HCT116 (cell line): ENCODE measurements around the gene PMPCB. TPM values are rescaled to one million over a fixed set of nuclear protein-coding genes. Genes with fewer than 3 reads are reported as not detected.

Experiments used
- ATAC-seq: fragments of 200-7000 bp; cut with Tn5 transposase; 2 replicates; pipeline ENCODE4 v1.9.1; 2020; ENCODE audit warnings: mild to moderate bottlenecking, moderate library complexity
- BruUV-seq: library from RNA; stranded (reverse); fragments of 400-500 nt; replicated peaks from 2 replicates; lab custom pipeline; 2021; lab: Mats Ljungman, UMichigan
- CTCF ChIA-PET: fragments of 300-600 bp; sonication (Branson Sonifier 250); formaldehyde crosslinking; loops from one replicate; lab custom pipeline; 2021; ENCODE audit warnings: antibody characterized with exemption; lab: Charles Lee
- POLR2A ChIA-PET: fragments of 300-600, 350-600 bp; sonication (Branson Sonifier 250); formaldehyde crosslinking; loops from one replicate; lab custom pipeline; 2021; ENCODE audit warnings: antibody characterized with exemption; lab: Charles Lee
- RAD21 ChIA-PET, 2 experiments: fragments of 300-600 bp; sonication (Branson Sonifier 250); formaldehyde crosslinking; loops; one replicate each; lab custom pipeline; 2023; ENCODE audit warnings: low total read pairs in 2 of 2; ENCODE audit not compliant: uncharacterized antibody in 2 of 2, unreplicated experiment in 2 of 2, low non-redundant PET in 1 of 2; lab: Charles Lee
- DNase-seq: peaks from one replicate; pipeline ENCODE4 v3.0.0-alpha.2; 2010; ENCODE audit warnings: low read depth, low spot score
- H2AFZ ChIP-seq: fragments of 200-600 bp; shearing (Covaris generic), sonication (generic); 2 replicates; pipeline ENCODE4 v1.6.1; 2017; ENCODE audit warnings: low read depth, mixed run types, mixed read lengths, antibody characterized with exemption, low read length; ENCODE audit not compliant: poor library complexity, severe bottlenecking
- H3K27ac ChIP-seq: 2 replicates; pipeline ENCODE4 v1.5.1; 2012; ENCODE audit warnings: low read depth, low read length
- H3K27me3 ChIP-seq: fragments of 200-600 bp; sonication (generic); 2 replicates; pipeline ENCODE4 v1.6.1; 2016; ENCODE audit warnings: mixed run types, low read length, mixed read lengths; ENCODE audit not compliant: insufficient read depth
- H3K36me3 ChIP-seq, 2 experiments: fragments of 200-500 bp in 1 of 2; fragments of 200-600 bp in 1 of 2; sonication (Bioruptor generic) in 1 of 2; sonication (generic) in 1 of 2; 2 replicates each; pipeline versions ENCODE4 v1.5.1 to v1.6.1; 2014 to 2016; ENCODE audit warnings: low read length in 2 of 2, inconsistent platforms in 1 of 2, mixed read lengths in 1 of 2, mixed run types in 1 of 2; ENCODE audit not compliant: insufficient read depth in 2 of 2, control insufficient read depth in 1 of 2
- H3K4me1 ChIP-seq, 2 experiments: fragments of 200-600 bp in 1 of 2; sonication (generic) in 1 of 2; 2 replicates each; pipeline versions ENCODE4 v1.5.1 to v1.6.1; 2012 to 2017; ENCODE audit warnings: low read length in 2 of 2, inconsistent platforms in 1 of 2, mild to moderate bottlenecking in 1 of 2, mixed read lengths in 1 of 2, mixed run types in 1 of 2, moderate library complexity in 1 of 2; ENCODE audit not compliant: insufficient read depth in 2 of 2, control insufficient read depth in 1 of 2
- H3K4me2 ChIP-seq: fragments of 200-600 bp; sonication (generic); 2 replicates; pipeline ENCODE4 v1.6.1; 2017; ENCODE audit warnings: mixed run types, low read length, mixed read lengths
- H3K4me3 ChIP-seq, 2 experiments: fragments of 200-600 bp in 1 of 2; sonication (generic) in 1 of 2; replicated peaks in 1 of 2; 2 replicates each; pipeline ENCODE4 v1.5.1; 2011 to 2016; ENCODE audit warnings: low read length in 2 of 2, control low read depth in 1 of 2, low read depth in 1 of 2, mild to moderate bottlenecking in 1 of 2, mixed read lengths in 1 of 2, mixed run types in 1 of 2
- H3K79me2 ChIP-seq: fragments of 200-600 bp; sonication (generic); 2 replicates; pipeline ENCODE4 v1.6.1; 2017; ENCODE audit warnings: mild to moderate bottlenecking, mixed run types, low read length, moderate library complexity, mixed read lengths; ENCODE audit not compliant: insufficient read depth
- H3K9ac ChIP-seq: fragments of 200-600 bp; sonication (generic); 2 replicates; pipeline ENCODE4 v1.6.1; 2016; ENCODE audit warnings: low read length, mixed read lengths
- H3K9me2 ChIP-seq: fragments of 200-600 bp; sonication (generic), shearing (Covaris generic); 2 replicates; pipeline ENCODE4 v1.6.1; 2017; ENCODE audit warnings: mixed run types, mild to moderate bottlenecking, moderate library complexity; ENCODE audit not compliant: insufficient read depth
- H3K9me3 ChIP-seq, 2 experiments: fragments of 200-500 bp in 1 of 2; fragments of 200-600 bp in 1 of 2; sonication (Bioruptor generic) in 1 of 2; sonication (generic) in 1 of 2; 2 replicates each; pipeline ENCODE4 v1.6.1; 2014 to 2017; ENCODE audit warnings: low read length in 2 of 2, mixed read lengths in 2 of 2, inconsistent platforms in 1 of 2, low read depth in 1 of 2, mild to moderate bottlenecking in 1 of 2, mixed run types in 1 of 2, moderate library complexity in 1 of 2; ENCODE audit not compliant: control insufficient read depth in 1 of 2, insufficient read depth in 1 of 2
- H4K20me1 ChIP-seq: fragments of 200-600 bp; sonication (generic), shearing (Covaris generic); 2 replicates; pipeline ENCODE4 v1.6.1; 2017; ENCODE audit warnings: mixed run types, mild to moderate bottlenecking, moderate library complexity; ENCODE audit not compliant: insufficient read depth
- ATF3 ChIP-seq: IDR thresholded peaks from 2 replicates; pipeline ENCODE4 v1.6.1; 2012
- CBX3 ChIP-seq: IDR thresholded peaks from 2 replicates; pipeline ENCODE4 v1.6.1; 2012; ENCODE audit warnings: low read depth
- CTCF ChIP-seq, 3 experiments: fragments of 200-600 bp in 1 of 3; sonication (generic) in 1 of 3; IDR thresholded peaks in 2 of 3; conservative IDR thresholded peaks in 1 of 3; 2 replicates each; pipeline ENCODE4 v1.5.1; 2012 to 2017; ENCODE audit warnings: low read depth in 2 of 3, low read length in 2 of 3, antibody characterized with exemption in 1 of 3, borderline replicate concordance in 1 of 3, control low read depth in 1 of 3, mild to moderate bottlenecking in 1 of 3, mixed read lengths in 1 of 3, mixed run types in 1 of 3, moderate library complexity in 1 of 3; ENCODE audit not compliant: insufficient read depth in 1 of 3
- ELF1 ChIP-seq: IDR thresholded peaks from 2 replicates; pipeline ENCODE4 v1.6.1; 2012; ENCODE audit warnings: low read depth, borderline replicate concordance
- EZH2 ChIP-seq: fragments of 200-600 bp; sonication (generic); IDR thresholded peaks from 2 replicates; pipeline ENCODE4 v1.6.1; 2017; ENCODE audit warnings: antibody characterized with exemption, mixed run types
- EZH2phosphoT487 ChIP-seq: fragments of 200-600 bp; IDR thresholded peaks from 2 replicates; pipeline ENCODE4 v1.6.1; 2018; ENCODE audit warnings: antibody characterized with exemption, borderline replicate concordance
- MAX ChIP-seq: IDR thresholded peaks from 2 replicates; pipeline ENCODE4 v1.6.1; 2012
- RAD21 ChIP-seq: IDR thresholded peaks from 2 replicates; pipeline ENCODE4 v1.6.1; 2012; ENCODE audit warnings: low read depth, mild to moderate bottlenecking
- REST ChIP-seq: IDR thresholded peaks from 2 replicates; pipeline ENCODE4 v1.6.1; 2012; ENCODE audit warnings: low read depth
- SIN3A ChIP-seq: IDR thresholded peaks from 2 replicates; pipeline ENCODE4 v1.6.1; 2012; ENCODE audit warnings: low read depth
- YY1 ChIP-seq: IDR thresholded peaks from 2 replicates; pipeline ENCODE4 v1.6.1; 2011; ENCODE audit warnings: low read length, low read depth, moderate library complexity, mild to moderate bottlenecking; ENCODE audit not compliant: insufficient replicate concordance; ENCODE audit errors: extremely low read depth
- ZFX ChIP-seq: fragments of 450-650 bp; IDR thresholded peaks from 2 replicates; pipeline ENCODE4 v1.6.1; 2017
- ZNF274 ChIP-seq: fragments of 200-500 bp; sonication (Bioruptor generic); IDR thresholded peaks from 2 replicates; pipeline ENCODE4 v1.6.1; 2014; ENCODE audit warnings: mild to moderate bottlenecking, low read depth, low read length, inconsistent platforms
- intact Hi-C: fragments of 100-400 bp; cut with micrococcal nuclease; formaldehyde crosslinking; loops from 2 replicates; pipeline ENCODE4 v1.10.0; 2022
- total RNA-seq: library from RNA; stranded (reverse); gene quantifications from one replicate; pipeline ENCODE4 v1.2.1, GENCODE V29; 2021; ENCODE audit not compliant: unreplicated experiment

Gene PMPCB
- total RNA-seq, 1 experiment from 2014 or later = 73.9 TPM

GRCh38 chr7:103348452-103348851 lies 51.2 kb downstream of the PMPCB start:
- Histone ChIP-seq H3K9ac (peak overlapping the region; percentile 79), H3K27ac (peak overlapping the region; percentile 68; the same call in 1 of the 2 replicates), H3K9me2 (no peaks in the 10 kb centered on the region), H3K9me3 (no peaks in the 10 kb centered on the region), H3K4me1 (peaks cover 17 to 18% of the 10 kb centered on the region in 2 experiments), H3K4me2 (peak overlapping the region; percentile 75), H3K27me3 (no peaks in the 10 kb centered on the region), H3K36me3 (peaks cover 3 to 10% of the 10 kb centered on the region in 2 experiments; a peak in 2 of 4 replicates), H3K79me2 (peaks cover 77% of the 10 kb centered on the region), H2AFZ (no peak overlapping the region), H4K20me1 (peaks cover 4% of the 10 kb centered on the region; the same call in 1 of the 2 replicates), H3K4me3 (peak overlapping the region; percentile 86 to 95)
- intact Hi-C loops = no loop called here
- POLR2A ChIA-PET = interaction anchor here (1.4 kb wide), 1 partner anchor 9 kb away, joined by 8 read pairs; no protein-coding TSS in a partner anchor
- BruUV-seq = no TSS peak
- no peak for DNase-seq
- no peak for ATAC-seq
- no peak for TF ChIP-seq CTCF (IDR thresholded peaks at IDR 0.05 in 2 of 3, conservative IDR thresholded peaks at IDR 0.05 in 1 of 3; ENCODE audit: borderline replicate concordance in 1 of 3, insufficient read depth in 1 of 3, low read depth in 2 of 3, low read length in 2 of 3)
- TF ChIP-seq ZFX = no peak
- TF ChIP-seq REST = no peak
- no peak for TF ChIP-seq EZH2
- TF ChIP-seq ZNF274 = no peak
- no peak for TF ChIP-seq RAD21
- no peak for TF ChIP-seq CBX3
- TF ChIP-seq YY1 = no peak
- no peak for TF ChIP-seq SIN3A
- no peak for TF ChIP-seq MAX
- TF ChIP-seq EZH2phosphoT487 = no peak
- no peak for TF ChIP-seq ELF1
- TF ChIP-seq ATF3 = no peak
- RAD21 ChIA-PET = no interaction called here
- CTCF ChIA-PET = no interaction called here
